NCI-H510A treated with DMSO at 0.1 percent for 48 hours (cell line): ENCODE measurements around the gene PRXL2B.
"Not testable (repeated sequence)": the region's sequence is repeated elsewhere in the genome, so short reads cannot be mapped to it uniquely, and the experiment has no call there.

Experiments
- DNase-seq: peaks from one replicate; lab custom pipeline; 2025; lab: John Stamatoyannopoulos, UW

The PRXL2B gene

GRCh38 chr1:2550309-2550861 lies 36.2 kb upstream of the PRXL2B start:
- not testable (repeated sequence) for DNase-seq

GRCh38 chr1:2551544-2551943 lies 35.0 kb upstream of the PRXL2B start:
- not testable (repeated sequence) for DNase-seq

- no peak for DNase-seq
These were observed 34.4 kb upstream of the PRXL2B start for GRCh38 chr1:2552189-2552588.

GRCh38 chr1:2553076-2553475 lies 33.5 kb upstream of the PRXL2B start:
- DNase-seq = not testable (repeated sequence)

GRCh38 chr1:2553871-2554620 lies 32.5 kb upstream of the PRXL2B start:
- no peak for DNase-seq

GRCh38 chr1:2554621-2555387 lies 31.8 kb upstream of the PRXL2B start:
- DNase-seq = no peak

- no peak for DNase-seq
These were observed 30.8 kb upstream of the PRXL2B start for GRCh38 chr1:2555634-2556276.

GRCh38 chr1:2556277-2556677 lies 30.3 kb upstream of the PRXL2B start, which contains the start of gene TNFRSF14:
TSS of gene TNFRSF14 (plus strand) at chr1:2556371. CDS start at chr1:2556665, 294 bp downstream.
- no peak for DNase-seq

- no peak for DNase-seq
These were observed 29.7 kb upstream of the PRXL2B start for GRCh38 chr1:2556678-2557481.

GRCh38 chr1:2557482-2558400 lies 28.8 kb upstream of the PRXL2B start:
- DNase-seq = no peak

- no peak for DNase-seq
These were observed 28.2 kb upstream of the PRXL2B start for GRCh38 chr1:2558420-2558819.

- DNase-seq = no peak
These were observed 27.7 kb upstream of the PRXL2B start for GRCh38 chr1:2558861-2559260.

- DNase-seq = no peak
These were observed 26.9 kb upstream of the PRXL2B start for GRCh38 chr1:2559509-2560298.

GRCh38 chr1:2560299-2561073 lies 26.1 kb upstream of the PRXL2B start:
- DNase-seq = no peak

- no peak for DNase-seq
These were observed 25.1 kb upstream of the PRXL2B start for GRCh38 chr1:2561446-2561845.

GRCh38 chr1:2561898-2562895 lies 24.4 kb upstream of the PRXL2B start:
- no peak for DNase-seq

- DNase-seq = no peak
These were observed 23.4 kb upstream of the PRXL2B start for GRCh38 chr1:2563205-2563604.
